Measurements from ENCODE around the gene TBXA2R.
"Not testable (repeated sequence)": the region's sequence is repeated elsewhere in the genome, so short reads cannot be mapped to it uniquely, and the experiment has no call there.

The TBXA2R gene

GRCh38 chr19:3585301-3586126, 21.2 kb downstream of the TBXA2R start, which contains the start of gene GIPC3:
Gene GIPC3 (plus strand): TSS chr19:3585478. CDS start chr19:3585598, 120 bp downstream.
- no peaks in the 10 kb centered on the region for H3K36me3 Mint-ChIP-seq (ENCODE audit: low read depth)

GRCh38 chr19:3584036-3584802, 22.5 kb downstream of the TBXA2R start:
- H3K9me3 Mint-ChIP-seq; H3K4me3 Mint-ChIP-seq; H3K36me3 Mint-ChIP-seq (ENCODE audit: low read depth); H3K27ac Mint-ChIP-seq; H3K4me1 Mint-ChIP-seq: not testable (repeated sequence)
- H3K27me3 Mint-ChIP-seq (ENCODE audit: low read depth): peaks cover 77% of the 10 kb centered on the region

More at GRCh38 chr19:3585301-3586126, 21.2 kb downstream of the TBXA2R start, which contains the start of gene GIPC3:
- Mint-ChIP-seq H3K4me1 (peaks cover 2% of the 10 kb centered on the region), H3K27me3 (ENCODE audit: low read depth) (peaks cover 66% of the 10 kb centered on the region), H3K27ac (no peak within 1 kb of the TSS), H3K4me3 (no peak within 1 kb of the TSS), H3K9me3 (peaks cover 4% of the 10 kb centered on the region)
- TF ChIP-seq CTCF (IDR thresholded peaks at IDR 0.05; ENCODE audit: unreplicated experiment in 3 of 3): no peak

DNA sequence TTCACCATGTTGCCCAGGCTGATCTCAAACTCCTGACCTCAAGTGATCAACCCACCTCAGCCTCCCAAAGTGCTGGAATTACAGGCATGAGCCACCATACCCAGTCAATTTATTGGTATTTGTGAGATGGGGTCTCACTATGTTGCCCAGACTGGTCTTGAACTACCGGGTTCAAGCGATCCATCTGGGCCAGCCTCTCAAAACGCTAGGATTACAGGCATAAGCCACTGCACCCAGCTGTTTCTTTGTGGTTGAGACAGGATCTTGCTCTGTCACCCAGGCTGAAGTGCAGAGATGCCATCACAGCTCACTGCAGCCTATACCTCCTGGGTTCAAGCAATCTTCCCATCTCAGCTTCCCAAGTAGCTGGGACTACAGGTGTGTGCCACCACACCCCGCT, 24.9 kb downstream of the TBXA2R start:
- H3K9me3 Mint-ChIP-seq; H3K36me3 Mint-ChIP-seq (ENCODE audit: low read depth); H3K27ac Mint-ChIP-seq; H3K4me1 Mint-ChIP-seq; H3K4me3 Mint-ChIP-seq: not testable (repeated sequence)
- H3K27me3 Mint-ChIP-seq (ENCODE audit: low read depth): peaks cover 57% of the 10 kb centered on the region

DNA sequence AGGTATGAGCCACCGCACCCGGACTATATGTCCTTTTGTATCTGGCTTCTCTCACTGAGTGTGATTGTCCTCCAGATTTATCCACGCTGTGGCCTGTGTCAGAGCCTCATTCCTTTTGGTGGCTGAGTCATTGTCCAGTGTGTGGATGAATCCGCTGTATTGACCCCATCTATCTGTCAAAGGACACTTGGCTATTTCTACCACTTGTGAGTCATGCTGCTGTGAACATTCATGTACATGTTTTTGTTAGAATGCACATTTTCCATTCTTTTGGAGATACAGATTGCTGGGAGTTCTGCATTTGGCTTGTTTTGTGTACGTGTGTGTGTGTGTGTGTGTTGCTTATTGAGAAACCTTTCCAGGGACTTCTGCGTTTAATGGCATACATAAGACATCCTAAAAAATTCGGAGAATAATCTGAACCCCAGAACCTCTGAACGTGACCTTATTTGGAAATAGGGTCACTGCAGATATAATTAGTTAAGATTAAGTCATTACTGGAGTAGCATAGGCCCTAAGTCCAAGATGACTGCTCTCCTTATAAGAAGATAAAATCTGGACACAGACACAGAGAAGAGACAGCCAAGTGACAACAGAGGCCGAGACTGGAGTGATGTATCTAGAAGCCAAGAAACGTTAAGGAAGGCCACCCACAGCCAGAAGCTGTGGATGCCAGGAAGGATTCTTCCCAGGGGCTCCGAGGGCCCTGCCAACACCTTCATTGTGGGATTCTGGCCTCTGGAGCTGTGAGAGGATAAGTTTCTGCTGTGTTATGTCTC, 26.3 kb downstream of the TBXA2R start:
- Mint-ChIP-seq H3K27ac (peak overlapping the region in 1 of 3 experiments; percentile 50), H3K9me3 (no peaks in the 10 kb centered on the region)

GRCh38 chr19:3578390-3578789, 28.3 kb downstream of the TBXA2R start:
- Mint-ChIP-seq H3K9me3 (no peaks in the 10 kb centered on the region), H3K36me3 (ENCODE audit: low read depth) (peaks cover 13% of the 10 kb centered on the region), H3K27me3 (ENCODE audit: low read depth) (peaks cover 43% of the 10 kb centered on the region), H3K27ac (no peak overlapping the region), H3K4me1 (peaks cover 15% of the 10 kb centered on the region), H3K4me3 (peak overlapping the region in 1 of 3 experiments; percentile 33)
- TF ChIP-seq CTCF (IDR thresholded peaks at IDR 0.05; ENCODE audit: unreplicated experiment in 3 of 3): no peak

More for the DNA sequence above, 26.3 kb downstream of the TBXA2R start:
- no peak for TF ChIP-seq CTCF (IDR thresholded peaks at IDR 0.05; ENCODE audit: unreplicated experiment in 3 of 3)
- peaks cover 48% of the 10 kb centered on the region for H3K27me3 Mint-ChIP-seq (ENCODE audit: low read depth)
- peaks cover 10% of the 10 kb centered on the region for H3K4me1 Mint-ChIP-seq
- H3K36me3 Mint-ChIP-seq (ENCODE audit: low read depth): peaks cover 3% of the 10 kb centered on the region
- peak overlapping the region in 2 of 3 experiments; percentile 4 to 45 for H3K4me3 Mint-ChIP-seq

DNA sequence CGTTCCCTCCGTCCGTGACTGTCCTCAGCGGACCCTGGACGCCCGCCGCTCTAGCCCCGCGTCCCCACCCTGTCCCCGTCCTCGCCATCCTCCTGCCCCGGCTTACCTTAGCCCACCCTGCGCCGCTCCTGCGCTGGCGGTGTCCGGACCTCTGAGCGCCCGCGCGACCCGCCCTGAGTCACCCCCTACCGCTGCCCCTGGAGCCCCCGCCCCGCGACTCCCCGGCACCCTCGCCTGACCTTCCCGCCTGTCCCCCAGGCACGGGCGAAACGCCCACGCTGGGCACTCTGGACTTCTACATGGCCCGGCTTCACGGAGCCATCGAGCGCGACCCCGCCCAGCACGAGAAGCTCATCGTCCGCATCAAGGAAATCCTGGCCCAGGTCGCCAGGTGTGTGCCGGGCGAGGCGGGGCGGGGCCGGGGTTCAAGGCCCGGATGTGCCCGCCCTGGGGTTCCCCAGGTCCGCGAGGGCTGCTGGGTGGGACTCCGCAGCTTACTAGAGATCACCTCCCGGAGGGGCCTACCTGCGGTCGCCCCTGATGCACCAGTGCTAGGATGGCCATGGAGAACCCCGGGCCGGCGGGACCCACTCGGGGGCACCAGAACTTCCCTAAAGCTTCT, 28.8 kb downstream of the TBXA2R start:
- peaks cover 15% of the 10 kb centered on the region for H3K4me1 Mint-ChIP-seq

More for the DNA sequence above, 28.8 kb downstream of the TBXA2R start:
- H3K27me3 Mint-ChIP-seq (ENCODE audit: low read depth): peaks cover 40% of the 10 kb centered on the region
- TF ChIP-seq CTCF (IDR thresholded peaks at IDR 0.05; ENCODE audit: unreplicated experiment in 3 of 3): no peak
- H3K4me3 Mint-ChIP-seq: no peak overlapping the region
- no peak overlapping the region for H3K27ac Mint-ChIP-seq
- H3K9me3 Mint-ChIP-seq: no peaks in the 10 kb centered on the region
- peaks cover 13% of the 10 kb centered on the region for H3K36me3 Mint-ChIP-seq (ENCODE audit: low read depth)

Data from nephron (organoid).